GM21576 (cell line): ENCODE results near the gene CENPH.
"Not testable (repeated sequence)": the region's sequence is repeated elsewhere in the genome, so short reads cannot be mapped to it uniquely, and the experiment has no call there.

Experiments
- ATAC-seq: cut with Tn5 transposase; IDR thresholded peaks from one replicate; pipeline ENCODE4 v1.9.1; 2021; ENCODE audit warnings: mild to moderate bottlenecking, moderate library complexity; ENCODE audit not compliant: unreplicated experiment

Gene CENPH, protein sequence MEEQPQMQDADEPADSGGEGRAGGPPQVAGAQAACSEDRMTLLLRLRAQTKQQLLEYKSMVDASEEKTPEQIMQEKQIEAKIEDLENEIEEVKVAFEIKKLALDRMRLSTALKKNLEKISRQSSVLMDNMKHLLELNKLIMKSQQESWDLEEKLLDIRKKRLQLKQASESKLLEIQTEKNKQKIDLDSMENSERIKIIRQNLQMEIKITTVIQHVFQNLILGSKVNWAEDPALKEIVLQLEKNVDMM

DNA sequence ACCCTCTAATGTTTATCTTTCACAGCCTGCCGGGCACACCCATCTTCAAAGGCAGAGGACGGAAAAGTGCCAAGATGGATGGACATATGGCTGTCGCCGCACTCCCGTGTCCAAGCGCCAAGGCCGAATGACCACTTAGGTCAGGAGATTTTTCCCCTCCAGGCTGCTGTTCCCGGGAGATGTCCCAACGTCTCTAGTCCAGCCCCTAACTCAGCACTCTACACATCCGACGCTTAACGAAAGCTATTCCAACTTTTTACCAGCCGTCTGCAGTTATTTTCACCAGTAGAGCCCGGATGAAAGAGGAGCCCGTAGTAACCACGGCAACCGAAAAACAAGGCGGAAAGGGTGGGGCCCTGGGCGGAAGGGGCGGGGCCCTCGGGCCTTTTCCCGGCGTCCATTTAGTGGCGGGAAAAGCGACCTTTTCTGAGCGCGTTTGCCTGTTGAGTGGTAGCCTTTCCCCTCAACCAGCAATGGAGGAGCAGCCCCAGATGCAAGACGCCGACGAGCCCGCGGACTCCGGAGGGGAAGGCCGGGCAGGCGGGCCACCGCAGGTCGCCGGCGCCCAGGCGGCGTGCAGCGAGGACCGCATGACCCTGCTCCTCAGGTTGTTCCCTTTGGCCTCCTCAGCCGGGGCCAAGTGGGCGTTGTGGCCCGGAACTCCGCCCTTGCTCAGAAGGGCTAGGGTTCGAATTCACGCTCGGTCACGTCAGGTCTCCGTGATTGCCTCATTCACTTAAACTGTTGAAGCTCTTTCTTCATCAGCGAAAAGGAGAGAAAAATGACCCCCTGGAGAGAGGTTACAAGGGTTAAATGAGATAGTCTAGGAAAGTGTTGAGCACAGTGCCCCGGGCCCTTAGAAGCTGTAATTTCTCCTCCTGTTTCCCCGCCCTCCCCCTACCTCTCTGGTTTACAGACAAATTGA, at the start of gene CENPH:
TSS of gene CENPH (plus strand) at position 422 of the 925 bp plus-strand sequence. CDS start at position 474, 52 bp downstream.
- peak; percentile 93 for ATAC-seq

DNA sequence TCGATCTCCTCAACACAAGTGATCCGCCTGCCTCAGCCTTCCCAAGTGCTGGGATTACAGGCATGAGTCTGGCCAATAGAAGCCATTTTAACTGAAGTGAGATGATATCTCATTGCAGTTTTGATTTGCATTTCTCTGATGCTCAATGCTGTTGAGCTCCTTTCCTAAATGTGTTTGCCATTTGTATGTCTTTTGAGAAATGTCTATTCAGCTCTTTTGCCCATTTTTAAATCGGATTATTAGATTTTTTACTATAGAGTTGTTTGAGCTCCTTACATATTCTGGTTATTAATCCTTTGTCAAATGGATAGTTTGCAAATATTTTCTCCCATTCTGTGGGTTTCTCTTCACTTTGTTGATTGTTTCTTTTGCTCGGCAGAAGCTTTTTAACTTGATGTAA, 49.1 kb upstream of the CENPH start:
- ATAC-seq: not testable (repeated sequence)

DNA sequence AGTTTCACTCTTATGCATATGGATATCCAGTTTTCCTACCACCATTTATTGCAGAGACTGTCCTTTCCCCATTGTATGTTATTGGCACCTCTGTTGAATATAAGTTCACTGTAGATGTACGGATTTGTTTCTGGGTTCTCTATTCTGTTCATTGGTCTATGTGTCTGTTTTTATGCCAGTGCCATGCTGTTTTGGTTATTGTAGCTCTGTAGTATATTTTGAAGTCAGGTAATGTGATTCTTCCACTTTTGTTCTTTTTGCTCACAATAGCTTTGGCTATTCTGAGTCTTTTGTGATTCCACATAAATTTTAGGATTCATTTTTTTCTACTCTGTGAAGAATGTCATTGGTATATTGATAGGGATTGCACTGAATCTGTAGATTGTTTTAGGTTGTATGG, 48.6 kb upstream of the CENPH start:
- no peak for ATAC-seq

DNA sequence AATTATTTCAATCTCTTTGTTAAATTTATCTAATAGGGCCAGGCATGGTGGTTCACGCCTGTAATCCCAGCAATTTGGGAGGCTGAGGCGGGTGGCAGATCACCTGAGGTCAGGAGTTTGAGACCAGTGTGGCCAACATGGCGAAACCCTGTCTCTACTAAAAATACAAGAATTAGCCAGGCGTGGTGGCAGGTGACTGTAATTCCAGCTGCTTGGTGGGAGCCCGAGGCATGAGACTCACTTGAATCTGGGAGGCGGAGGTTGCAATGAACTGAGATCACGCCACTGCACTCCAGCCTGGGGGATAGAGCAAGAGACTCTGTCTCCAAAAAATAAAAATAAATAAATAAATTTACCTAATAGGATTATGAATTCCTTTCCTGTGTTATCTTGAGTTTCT, 40.8 kb upstream of the CENPH start:
- ATAC-seq: not testable (repeated sequence)

DNA sequence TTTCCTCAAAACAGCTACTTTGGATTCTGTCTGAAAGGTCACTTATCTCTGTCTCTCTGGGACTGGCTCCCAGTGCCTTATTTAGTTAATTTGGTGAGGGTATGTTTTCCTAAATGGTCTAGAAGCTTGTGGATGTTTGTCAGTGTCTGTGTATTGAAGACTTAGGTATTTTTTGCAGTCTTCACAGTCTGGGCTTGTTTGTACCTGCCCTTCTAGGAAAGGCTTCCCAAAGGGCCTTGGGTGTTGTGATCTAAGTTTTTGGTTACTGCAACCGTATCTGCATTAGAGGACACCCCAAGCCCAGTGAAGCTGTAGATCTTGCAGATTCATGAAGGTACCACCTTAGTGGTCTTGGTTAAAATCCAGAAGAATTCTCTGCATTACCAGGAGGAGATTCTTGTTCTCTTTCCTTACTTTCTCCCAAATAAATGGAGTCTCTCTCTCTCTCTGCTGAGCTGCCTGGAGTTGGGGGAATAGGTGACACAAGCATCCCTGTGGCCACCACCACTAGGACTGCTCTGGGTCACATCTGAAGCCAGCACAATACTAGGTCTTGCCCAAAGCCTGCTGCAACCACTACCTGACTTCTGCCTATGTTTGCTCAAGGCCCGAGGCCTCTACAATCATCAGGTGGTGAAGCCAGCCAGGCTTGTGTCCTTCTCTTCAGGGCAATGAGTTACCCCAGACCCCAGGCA, 40.3 kb upstream of the CENPH start:
- ATAC-seq: no peak

DNA sequence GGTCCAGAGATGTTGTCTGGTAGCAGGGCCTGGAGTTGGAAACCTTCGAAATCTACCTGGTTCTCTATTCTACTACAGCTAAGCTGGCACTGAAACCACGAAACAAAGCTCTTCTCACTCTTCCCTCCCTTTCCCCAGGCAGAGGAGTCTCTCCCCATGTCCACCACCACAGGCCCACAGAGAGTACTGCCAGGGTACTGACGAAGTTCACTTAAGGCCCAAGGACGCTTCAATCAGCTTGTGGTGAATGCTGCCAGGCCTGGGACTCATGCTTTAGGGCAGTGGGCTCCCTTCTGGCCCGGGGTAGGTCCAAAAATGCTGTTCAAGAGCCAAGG, 39.7 kb upstream of the CENPH start:
- no peak for ATAC-seq

DNA sequence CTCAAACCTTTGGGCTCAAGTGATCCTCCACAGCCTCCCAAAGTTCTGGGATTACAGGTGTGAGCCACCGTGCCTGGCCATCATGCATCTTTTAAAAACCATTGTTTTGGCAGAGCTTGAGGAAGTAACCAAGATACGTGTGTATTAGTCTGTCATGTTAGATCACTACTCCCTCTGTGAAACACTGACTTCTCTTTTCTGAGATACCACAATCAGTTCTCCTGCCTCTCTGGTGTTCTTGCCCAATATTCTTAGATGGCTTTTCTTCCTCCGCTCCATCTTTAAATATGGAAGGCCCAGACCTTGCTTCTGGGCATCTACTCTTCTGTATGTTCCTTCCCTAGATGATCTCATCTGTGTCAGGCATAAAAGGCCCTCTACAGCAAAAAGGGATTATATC, 36.7 kb upstream of the CENPH start:
- ATAC-seq: no peak

DNA sequence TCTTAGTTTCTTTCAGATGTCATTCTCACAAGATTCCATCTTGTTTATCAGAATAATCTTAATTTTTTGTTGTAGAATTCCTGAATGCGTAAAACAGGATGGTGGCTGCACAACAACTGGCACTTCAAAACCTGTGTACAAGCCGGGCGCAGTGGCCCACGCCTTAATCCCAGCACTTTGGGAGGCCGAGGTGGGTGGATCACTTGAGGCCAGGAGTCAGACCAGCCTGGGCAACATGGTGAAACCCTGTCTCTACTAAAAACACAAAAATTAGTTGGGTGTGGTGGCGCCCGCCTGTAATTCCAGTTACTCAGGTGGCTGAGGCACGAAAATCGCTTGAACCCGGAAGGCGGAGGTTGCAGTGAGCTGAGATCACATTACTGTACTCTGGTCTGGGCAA, 32.9 kb upstream of the CENPH start:
- ATAC-seq: no peak

DNA sequence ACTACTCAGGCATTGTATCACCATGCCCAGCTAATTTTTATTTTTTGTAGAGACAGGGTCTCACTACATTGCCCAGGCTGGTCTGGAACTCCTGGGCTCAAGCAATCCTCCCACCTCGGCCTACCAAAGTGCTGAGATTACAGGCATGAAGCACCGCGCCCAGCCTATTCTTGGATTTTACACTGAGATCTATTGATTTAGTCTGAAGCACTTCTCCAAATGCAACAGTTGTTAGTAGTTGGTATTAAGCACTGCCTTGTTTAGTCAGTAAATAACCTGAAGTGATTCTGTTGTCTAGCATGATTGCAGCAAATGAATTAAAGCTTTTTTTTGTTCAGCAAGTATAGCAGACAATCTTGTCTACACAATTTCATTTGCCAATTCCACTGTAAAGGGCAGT, 31.3 kb upstream of the CENPH start:
- no peak for ATAC-seq

DNA sequence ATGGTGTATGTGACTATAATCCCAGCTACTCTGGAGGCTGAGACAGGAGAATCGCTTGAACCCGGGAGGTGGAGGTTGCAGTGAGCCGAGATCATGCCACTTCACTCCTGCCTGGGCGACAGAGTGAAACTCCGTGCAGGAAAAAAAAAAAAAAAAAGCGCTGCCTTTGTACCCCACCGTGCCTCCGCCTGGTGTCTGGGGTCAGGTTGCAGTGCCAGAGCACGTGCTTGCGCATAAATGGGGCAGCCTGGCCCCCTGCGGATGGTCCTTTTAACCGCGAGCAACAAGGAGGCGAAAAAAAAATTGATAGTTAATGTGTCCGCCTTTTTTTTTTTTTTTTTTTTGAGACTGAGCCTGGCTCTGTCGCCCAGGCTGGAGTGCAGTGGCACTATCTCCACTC, 28.7 kb upstream of the CENPH start:
- no peak for ATAC-seq

DNA sequence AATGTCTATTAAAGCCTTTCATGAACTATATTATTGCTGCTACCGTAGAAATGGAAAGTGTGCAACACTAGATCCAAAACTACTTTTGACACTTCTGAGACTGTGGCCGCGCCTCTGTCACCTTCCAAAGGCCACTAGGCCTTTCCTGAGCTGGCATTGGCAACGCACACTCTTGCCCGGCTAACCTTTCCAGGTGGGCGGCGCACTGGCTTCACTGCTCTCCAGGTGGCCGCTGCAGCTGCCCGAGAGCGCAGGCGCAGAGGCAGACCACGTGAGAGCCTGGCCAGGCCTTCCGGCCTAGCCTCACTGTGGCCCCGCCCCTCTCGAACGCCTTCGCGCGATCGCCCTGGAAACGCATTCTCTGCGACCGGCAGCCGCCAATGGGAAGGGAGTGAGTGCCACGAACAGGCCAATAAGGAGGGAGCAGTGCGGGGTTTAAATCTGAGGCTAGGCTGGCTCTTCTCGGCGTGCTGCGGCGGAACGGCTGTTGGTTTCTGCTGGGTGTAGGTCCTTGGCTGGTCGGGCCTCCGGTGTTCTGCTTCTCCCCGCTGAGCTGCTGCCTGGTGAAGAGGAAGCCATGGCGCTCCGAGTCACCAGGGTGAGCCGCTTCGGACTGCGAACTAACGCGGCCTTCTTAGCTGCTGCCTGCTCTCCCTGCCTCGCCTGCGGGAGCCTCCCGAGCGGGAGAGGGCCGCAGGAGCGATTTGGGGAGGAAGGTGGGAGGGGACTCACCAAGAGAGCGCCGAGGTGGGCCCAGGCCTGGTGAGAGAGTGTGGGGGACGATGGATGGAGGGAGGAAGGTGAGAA, 22.5 kb upstream of the CENPH start, which contains the start of gene CCNB1:
TSS of gene CCNB1 (plus strand) at position 465 of the 807 bp plus-strand sequence. CDS start at position 578, 113 bp downstream.
- peak; percentile 98 for ATAC-seq

DNA sequence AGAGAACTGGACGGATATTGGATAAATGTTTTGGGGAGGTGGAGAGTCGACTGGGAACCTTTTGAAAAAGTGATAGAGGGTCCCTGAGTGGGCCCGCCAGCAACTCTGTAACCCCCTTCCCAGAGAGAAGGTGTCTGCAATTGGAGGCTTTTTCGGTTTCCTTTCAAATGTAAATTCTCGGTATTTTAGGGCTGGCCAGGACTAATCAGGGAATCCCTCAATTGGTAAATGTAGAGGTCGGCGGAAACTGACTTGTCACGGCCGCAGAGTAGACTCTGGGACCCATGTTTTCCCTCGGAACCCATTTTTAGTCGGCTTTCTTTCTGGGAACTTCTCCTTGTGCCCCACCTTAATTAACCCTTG, 21.9 kb upstream of the CENPH start:
- no peak for ATAC-seq

DNA sequence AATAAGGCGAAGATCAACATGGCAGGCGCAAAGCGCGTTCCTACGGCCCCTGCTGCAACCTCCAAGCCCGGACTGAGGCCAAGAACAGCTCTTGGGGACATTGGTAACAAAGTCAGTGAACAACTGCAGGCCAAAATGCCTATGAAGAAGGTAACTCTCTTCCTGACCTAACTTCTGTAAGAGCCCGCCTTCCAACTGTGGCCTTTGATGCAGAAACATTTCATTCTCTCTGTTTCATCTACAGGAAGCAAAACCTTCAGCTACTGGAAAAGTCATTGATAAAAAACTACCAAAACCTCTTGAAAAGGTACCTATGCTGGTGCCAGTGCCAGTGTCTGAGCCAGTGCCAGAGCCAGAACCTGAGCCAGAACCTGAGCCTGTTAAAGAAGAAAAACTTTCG, 21.5 kb upstream of the CENPH start:
- ATAC-seq: no peak

DNA sequence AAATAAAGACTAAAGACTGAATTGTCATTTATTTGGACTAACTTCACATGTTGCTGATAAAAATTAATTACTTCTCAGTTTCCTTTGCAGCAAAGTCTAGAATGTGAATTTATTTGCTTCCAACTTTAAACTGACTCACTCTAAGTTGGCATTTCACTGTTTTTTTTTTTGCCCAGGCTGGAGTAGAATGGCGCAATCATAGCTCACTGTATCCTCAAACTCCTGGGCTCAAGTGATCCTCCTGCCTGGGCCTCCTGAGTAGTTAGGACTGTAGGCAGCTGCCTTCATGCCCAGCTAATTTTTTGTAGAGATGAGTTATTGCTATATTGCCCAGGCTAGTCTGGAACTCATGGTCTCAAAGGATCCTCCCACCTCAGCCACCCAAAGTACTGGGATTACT, 18.9 kb upstream of the CENPH start:
- no peak for ATAC-seq

DNA sequence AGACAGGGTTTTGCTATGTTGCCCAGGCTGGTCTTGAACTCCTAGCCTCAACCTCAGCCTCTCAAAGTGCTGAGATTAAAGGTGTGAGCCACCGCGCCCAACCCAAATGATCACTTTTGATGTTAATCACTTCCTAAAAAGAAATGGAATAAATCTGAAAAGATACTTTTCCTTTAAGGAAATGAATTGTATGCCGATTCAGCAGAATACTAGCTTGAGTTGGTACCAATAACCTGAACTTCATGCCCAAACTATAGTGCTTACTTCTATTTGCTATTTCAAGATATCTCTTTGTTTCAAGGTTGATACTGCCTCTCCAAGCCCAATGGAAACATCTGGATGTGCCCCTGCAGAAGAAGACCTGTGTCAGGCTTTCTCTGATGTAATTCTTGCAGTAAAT, 18.4 kb upstream of the CENPH start:
- ATAC-seq: no peak

DNA sequence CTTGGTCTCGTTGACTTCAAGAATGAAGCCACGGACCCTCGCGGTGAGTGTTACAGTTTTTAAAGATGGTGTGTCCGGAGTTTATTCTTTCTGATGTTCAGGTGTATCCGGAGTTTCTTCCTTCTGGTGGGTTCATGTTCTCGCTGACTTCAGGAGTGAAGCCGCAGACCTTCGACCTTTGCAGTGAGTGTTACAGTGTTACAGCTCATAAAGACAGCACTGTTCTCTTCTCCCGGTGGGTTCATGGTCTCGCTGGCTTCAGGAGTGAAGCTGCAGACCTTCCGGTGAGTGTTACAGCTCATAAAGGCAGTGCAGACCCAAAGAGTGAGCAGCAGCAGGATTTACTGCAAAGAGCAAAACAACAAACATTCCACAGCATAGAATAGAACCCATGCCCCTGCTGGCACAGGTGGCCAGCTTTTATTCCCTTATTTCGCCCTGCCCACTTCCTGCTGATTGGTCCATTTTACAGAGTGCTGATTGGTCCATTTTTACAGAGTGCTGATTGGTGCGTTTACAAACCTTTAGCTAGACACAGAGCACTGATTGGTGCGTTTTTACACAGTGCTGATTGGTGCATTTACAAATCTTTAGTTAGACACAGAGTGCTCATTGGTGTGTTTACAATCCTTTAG, 7.6 kb upstream of the CENPH start:
- ATAC-seq: not testable (repeated sequence)

DNA sequence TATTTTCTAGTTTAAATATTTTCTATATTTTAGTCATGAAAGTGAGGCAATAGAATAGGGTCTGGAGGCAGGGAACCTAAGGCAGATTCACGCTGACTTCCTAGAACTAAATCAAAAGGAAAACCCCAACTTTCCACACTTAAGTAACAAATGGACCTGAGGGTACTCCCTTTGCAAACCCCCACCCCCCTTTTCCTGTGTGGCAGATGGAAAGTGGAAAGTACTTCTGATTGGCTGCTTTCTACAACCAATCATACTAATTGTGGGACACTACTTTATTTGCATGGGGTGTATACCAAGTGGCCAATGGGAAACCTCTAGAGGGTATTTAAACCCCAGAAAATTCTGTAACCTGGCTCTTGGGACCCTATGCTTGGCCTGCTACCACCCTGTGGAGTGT, 4.8 kb upstream of the CENPH start:
- ATAC-seq: no peak

DNA sequence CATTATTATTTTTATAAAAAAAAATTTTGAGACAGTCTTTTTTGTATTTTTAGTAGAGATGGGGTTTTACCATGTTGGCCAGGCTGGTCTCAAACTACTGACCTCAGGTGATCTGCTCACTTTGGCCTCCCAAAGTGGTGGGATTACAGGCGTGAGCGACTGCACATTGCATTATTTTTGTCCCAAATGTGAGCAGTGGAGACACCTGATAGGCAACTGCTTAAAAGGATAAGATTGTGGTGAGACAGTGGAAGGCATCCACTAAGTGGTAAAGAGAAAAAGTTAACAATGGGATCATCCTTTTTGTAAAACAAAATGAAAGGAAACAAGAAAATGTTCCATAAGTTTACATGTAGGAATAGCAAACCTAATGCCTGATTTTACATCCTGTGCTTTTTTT, 2.0 kb upstream of the CENPH start:
- no peak for ATAC-seq

DNA sequence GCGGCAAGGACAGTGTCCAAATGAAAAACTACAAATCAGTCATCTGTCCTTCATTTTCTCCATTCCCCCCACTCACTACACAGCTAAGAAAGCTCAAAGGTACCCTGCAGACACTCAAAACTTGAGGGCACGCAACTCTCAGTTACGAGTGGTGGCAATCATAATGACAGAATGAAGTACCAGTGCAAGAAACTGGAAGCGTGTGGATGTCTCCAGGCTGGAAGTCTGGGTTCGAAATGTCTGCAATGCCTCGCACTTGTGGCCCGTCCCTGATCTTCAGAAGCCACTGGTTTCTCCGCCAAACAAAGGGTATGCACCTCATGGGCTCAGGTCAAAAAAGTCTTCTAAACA, 597 bp upstream of the CENPH start:
- ATAC-seq: no peak

DNA sequence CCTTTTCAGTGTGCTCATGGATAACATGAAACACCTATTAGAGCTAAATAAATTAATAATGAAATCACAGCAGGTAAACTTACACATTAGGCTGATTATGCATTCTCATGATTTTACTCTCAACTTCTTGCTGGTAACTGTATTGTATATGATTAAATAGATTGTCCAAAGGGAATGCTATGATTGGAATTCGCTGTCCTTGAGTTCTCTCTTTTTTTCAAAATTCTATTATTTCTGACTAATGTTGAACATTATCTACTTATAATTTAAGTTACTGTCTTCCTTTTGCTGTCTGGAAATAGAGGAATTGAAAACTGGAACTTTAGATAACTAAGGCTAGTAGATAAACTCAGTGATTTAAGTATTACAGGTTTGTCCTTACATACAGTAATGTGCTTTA, 13.1 kb downstream of the CENPH start:
- no peak for ATAC-seq
